ENCODE data around the gene CNGB1. TPM values are rescaled to one million over a fixed set of nuclear protein-coding genes. Genes with fewer than 3 reads are reported as not detected.

Gene CNGB1
- total and polyA plus RNA-seq, 2 of the 13 experiments (the other 11 are each of a cell fraction or from before 2014, with no cell fraction given): 0.02 to 0.15 TPM

GRCh38 chr16:57878586-57878985 lies 92.3 kb downstream of the CNGB1 start:
- FAIRE-seq (no peak), DNase-seq (ENCODE audit: low spot score) (no peak), ATAC-seq (no peak; the same call in 2 of the 3 replicates)
- TF ChIP-seq ZNF530 (CRISPR knock-in tag; IDR thresholded peaks at IDR 0.05; ENCODE audit: low read depth) (no peak), ZNF20 (CRISPR knock-in tag; IDR thresholded peaks at IDR 0.05) (no peak), ATF7-NPFF (CRISPR knock-in tag; IDR thresholded peaks at IDR 0.05; ENCODE audit: low read depth) (no peak), ZBTB33 (CRISPR knock-in tag; IDR thresholded peaks at IDR 0.05) (no peak)
- 16% methylated on average over 3 of the region's 3 CpGs for WGBS (ENCODE audit: low lambda C conversion rate)
- in situ Hi-C loops (cut with HindIII; ENCODE audit: extremely low pct_ligation_motif_present, low pct_unique_long_range_greater_than_20kb) (no loop called here), intact Hi-C loops (cut with micrococcal nuclease; ENCODE audit: unreplicated experiment) (loop anchor here (1.0 kb wide), 1 partner anchor 8 kb away; no protein-coding TSS in a partner anchor)
- H3K4me3 ChIP-seq (replicated peaks in 1 of 3; ENCODE audit: insufficient read depth in 1 of 3, low read depth in 2 of 3, low read length in 3 of 3): no peak overlapping the region
- no peaks in the 10 kb centered on the region for H3K79me2 ChIP-seq (ENCODE audit: insufficient read depth, low read length)
- no peaks in the 10 kb centered on the region for H3K9me3 ChIP-seq (ENCODE audit: low read length)
- H4K20me1 ChIP-seq (ENCODE audit: insufficient read depth, low read length): no peaks in the 10 kb centered on the region
- H3K27ac ChIP-seq (ENCODE audit: extremely low read length, insufficient read depth, low read length): no peak overlapping the region
- H3K4me1 ChIP-seq (ENCODE audit: insufficient read depth, low read length): peaks cover 15% of the 10 kb centered on the region; the same call in 1 of the 2 replicates
- no peaks in the 10 kb centered on the region for H3K36me3 ChIP-seq (replicated peaks in 1 of 2; ENCODE audit: control insufficient read depth in 1 of 2, insufficient read depth in 2 of 2, low read length in 2 of 2)
- H3K4me2 ChIP-seq (ENCODE audit: low read depth, low read length): no peak overlapping the region
- no peak overlapping the region for H3K9ac ChIP-seq (ENCODE audit: insufficient read depth, low read depth, low read length)
- no peak overlapping the region for H2AFZ ChIP-seq (ENCODE audit: low read length)
- no TSS peak for BruUV-seq (replicated peaks)
- ChIA-PET CTCF (ENCODE audit: low intra/inter-chr PET ratio, low total read pairs) (no interaction called here), POLR2A (interaction anchor here (0.8 to 2.3 kb wide), 4 partner anchors 11 to 142 kb away, joined by 3 to 11 read pairs (median 3); no protein-coding TSS in a partner anchor)
- peaks cover 0 to 22% of the 10 kb centered on the region in 2 experiments; a peak in 3 of 5 replicates for H3K27me3 ChIP-seq (ENCODE audit: control insufficient read depth in 1 of 2, insufficient read depth in 2 of 2, low read length in 2 of 2)

- Histone ChIP-seq H3K4me1 (ENCODE audit: insufficient read depth, low read length) (0 out of 2 replicates have a peak, but pooled peaks cover 9% of the 10 kb centered on the region), H3K4me3 (replicated peaks in 1 of 3; ENCODE audit: insufficient read depth in 1 of 3, low read depth in 2 of 3, low read length in 3 of 3) (no peak overlapping the region), H3K27ac (ENCODE audit: extremely low read length, insufficient read depth, low read length) (no peak overlapping the region), H3K27me3 (ENCODE audit: control insufficient read depth in 1 of 2, insufficient read depth in 2 of 2, low read length in 2 of 2) (peaks cover 0 to 12% of the 10 kb centered on the region in 2 experiments; a peak in 1 of 5 replicates), H3K4me2 (ENCODE audit: low read depth, low read length) (no peak overlapping the region), H3K36me3 (replicated peaks in 1 of 2; ENCODE audit: control insufficient read depth in 1 of 2, insufficient read depth in 2 of 2, low read length in 2 of 2) (no peaks in the 10 kb centered on the region), H3K9ac (ENCODE audit: insufficient read depth, low read depth, low read length) (no peak overlapping the region), H4K20me1 (ENCODE audit: insufficient read depth, low read length) (no peaks in the 10 kb centered on the region), H3K79me2 (ENCODE audit: insufficient read depth, low read length) (no peaks in the 10 kb centered on the region), H2AFZ (ENCODE audit: low read length) (no peak overlapping the region), H3K9me3 (ENCODE audit: low read length) (no peaks in the 10 kb centered on the region)
- intact Hi-C loops (cut with micrococcal nuclease; ENCODE audit: unreplicated experiment): no loop called here
- no TSS peak for BruUV-seq (replicated peaks)
- CTCF ChIA-PET (ENCODE audit: low intra/inter-chr PET ratio, low total read pairs): no interaction called here
- no peak for TF ChIP-seq ELF3 (CRISPR knock-in tag; IDR thresholded peaks at IDR 0.05)
- FAIRE-seq (no peak), DNase-seq (ENCODE audit: low spot score) (no peak), ATAC-seq (no peak)
- POLR2A ChIA-PET: interaction anchor here (1.1 kb wide), 1 partner anchor 16 kb away, joined by 3 read pairs; no protein-coding TSS in a partner anchor
- 55% methylated on average over 4 of the region's 4 CpGs for WGBS (ENCODE audit: low lambda C conversion rate)
- in situ Hi-C loops (cut with HindIII; ENCODE audit: extremely low pct_ligation_motif_present, low pct_unique_long_range_greater_than_20kb): no loop called here
Observed at GRCh38 chr16:57876210-57876609, 94.7 kb downstream of the CNGB1 start.

Measured in HepG2 (cell line).